ENCODE results near the gene GAS6. TPM values are rescaled to one million over a fixed set of nuclear protein-coding genes. Genes with fewer than 3 reads are reported as not detected.

GAS6 gene
- total and polyA plus RNA-seq, 2 donors (not counting 3 experiments of a cell fraction or from before 2014, with no cell fraction given): 69.2 to 109 TPM

- no peaks in the 10 kb centered on the region for H3K9me3 ChIP-seq (replicated peaks; ENCODE audit: control insufficient read depth, insufficient read depth, low read length)
- H3K27me3 ChIP-seq (ENCODE audit: control insufficient read depth in 2 of 2, insufficient read depth in 2 of 2, low read length in 2 of 2): no peaks in the 10 kb centered on the region
- no TSS peak for BruUV-seq (replicated peaks)
- no peak overlapping the region for H3K9ac ChIP-seq (replicated peaks; ENCODE audit: extremely low read depth, insufficient read depth, low read length)
- no peaks in the 10 kb centered on the region for H3K9me1 ChIP-seq (replicated peaks; ENCODE audit: control insufficient read depth, extremely low read depth, insufficient read depth, low read length)
- CTCF ChIA-PET: no interaction called here
- no peak overlapping the region for H3K27ac ChIP-seq (ENCODE audit: insufficient read depth, low read depth, low read length)
- H4K20me1 ChIP-seq (replicated peaks; ENCODE audit: control insufficient read depth, extremely low read depth, insufficient read depth, low read length): no peaks in the 10 kb centered on the region
- no peaks in the 10 kb centered on the region for H3K4me1 ChIP-seq (ENCODE audit: control insufficient read depth, extremely low read depth, insufficient read depth, low read length)
- TF ChIP-seq POLR2A (IDR thresholded peaks at IDR 0.05; ENCODE audit: low read depth, low read length) (no peak), FOS (IDR thresholded peaks at IDR 0.05; ENCODE audit: borderline replicate concordance, insufficient read depth, low read length) (no peak), EZH2 (IDR thresholded peaks at IDR 0.05; ENCODE audit: borderline replicate concordance, low read depth, low read length, severe bottlenecking) (no peak), JUN (IDR thresholded peaks at IDR 0.05; ENCODE audit: borderline replicate concordance, insufficient read depth, insufficient read length, low read depth) (no peak), POLR2AphosphoS5 (IDR thresholded peaks at IDR 0.05; ENCODE audit: insufficient read depth, low read depth, low read length) (no peak), CTCF (IDR thresholded peaks at IDR 0.05; ENCODE audit: extremely low read depth in 1 of 2, insufficient read depth in 1 of 2, low read depth in 1 of 2, low read length in 2 of 2) (no peak), GATA2 (IDR thresholded peaks at IDR 0.05; ENCODE audit: insufficient read depth, insufficient read length, low read depth, low read length) (no peak), MYC (IDR thresholded peaks at IDR 0.05; ENCODE audit: low read depth, low read length) (no peak)
- TF ChIP-seq, protein P1, sequence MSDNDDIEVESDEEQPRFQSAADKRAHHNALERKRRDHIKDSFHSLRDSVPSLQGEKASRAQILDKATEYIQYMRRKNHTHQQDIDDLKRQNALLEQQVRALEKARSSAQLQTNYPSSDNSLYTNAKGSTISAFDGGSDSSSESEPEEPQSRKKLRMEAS (IDR thresholded peaks at IDR 0.05; ENCODE audit: insufficient read depth, insufficient read length): no peak
- dilution Hi-C loops (cut with MboI; ENCODE audit: extremely low pct_ligation_motif_present, low sequenced_read_pairs) (no loop called here), intact Hi-C loops (cut with micrococcal nuclease) (no loop called here)
- H3K36me3 ChIP-seq (ENCODE audit: control insufficient read depth in 2 of 2, extremely low read depth in 1 of 2, insufficient read depth in 2 of 2, low read length in 2 of 2): peaks cover 0 to 48% of the 10 kb centered on the region in 2 experiments
- DNase-seq (ENCODE audit: low read depth, low spot score) (no peak), FAIRE-seq (no peak)
- no peak overlapping the region for H2AFZ ChIP-seq (ENCODE audit: low read depth, low read length)
- H3K4me2 ChIP-seq (ENCODE audit: insufficient read depth, low read length): no peak overlapping the region
- POLR2A ChIA-PET: no interaction called here
- no peak overlapping the region for H3K4me3 ChIP-seq (replicated peaks in 1 of 3; ENCODE audit: insufficient read depth in 1 of 3, low read depth in 1 of 3, low read length in 3 of 3)
- no peaks in the 10 kb centered on the region for H3K79me2 ChIP-seq (ENCODE audit: control insufficient read depth, insufficient read depth, low read length)
Measured at GRCh38 chr13:113792236-113792770, 71.6 kb downstream of the GAS6 start.

Measured in endothelial cell of umbilical vein (primary cell).